BLaER1 treated with 17β-estradiol and CSF1 and Interleukin-3, amounts not matched to agents 10 nM and 100 nM (cell line): ENCODE data around the gene SRA1.
"Not testable (repeated sequence)": the region's sequence is repeated elsewhere in the genome, so short reads cannot be mapped to it uniquely, and the experiment has no call there.

Experiments
- H3K27ac ChIP-seq, 11 experiments: shearing (Covaris generic); formaldehyde crosslinking; 2 replicates each; pipeline ENCODE4 v1.8.1; 2022
- H3K27me3 ChIP-seq, 11 experiments: shearing (Covaris generic); formaldehyde crosslinking; 2 replicates each; pipeline ENCODE4 v1.8.1; 2022
- H3K36me3 ChIP-seq, 11 experiments: shearing (Covaris generic); formaldehyde crosslinking; 2 replicates each; pipeline ENCODE4 v1.8.1; 2022
- H3K4me1 ChIP-seq, 10 experiments: shearing (Covaris generic); formaldehyde crosslinking; 2 replicates each; pipeline ENCODE4 v1.8.1; 2022
- H3K4me2 ChIP-seq, 11 experiments: shearing (Covaris generic); formaldehyde crosslinking; 2 replicates each; pipeline ENCODE4 v1.8.1; 2022
- H3K4me3 ChIP-seq, 10 experiments: shearing (Covaris generic); formaldehyde crosslinking; 2 replicates each; pipeline ENCODE4 v1.8.1; 2022
- H3K9ac ChIP-seq, 11 experiments: shearing (Covaris generic); formaldehyde crosslinking; 2 replicates each; pipeline ENCODE4 v1.8.1; 2022
- H3K9me3 ChIP-seq, 11 experiments: shearing (Covaris generic); formaldehyde crosslinking; replicated peaks in 1 of 11; 2 replicates each; pipeline ENCODE4 v1.8.1; 2022
- H4K20me1 ChIP-seq, 11 experiments: shearing (Covaris generic); formaldehyde crosslinking; 2 replicates each; pipeline ENCODE4 v1.8.1; 2022
- Cebpa-rat ChIP-seq, 11 experiments: shearing (Covaris generic); IDR thresholded peaks; 2 replicates each; pipeline ENCODE4 v1.8.1; 2022

The SRA1 gene

GRCh38 chr5:140557136-140557805, at the start of gene SRA1:
TSS of gene SRA1 (minus strand) at chr5:140557473. CDS start at chr5:140557452, 21 bp downstream.
- peak within 1 kb of the TSS; percentile 89 to 97 (median 93) for H3K27ac ChIP-seq
- peak within 1 kb of the TSS; percentile 90 to 98 (median 95) for H3K9ac ChIP-seq
- H3K4me2 ChIP-seq = peak within 1 kb of the TSS; percentile 75 to 98 (median 93)
- peaks cover 0 to 44% (median 6%) of the 10 kb centered on the region in 11 experiments; a peak in 9 of 22 replicates for H4K20me1 ChIP-seq
- H3K27me3 ChIP-seq = peaks cover 0 to 3% (median under 1%) of the 10 kb centered on the region in 11 experiments; a peak in 7 of 22 replicates
- H3K9me3 ChIP-seq = no peaks in the 10 kb centered on the region
- peaks cover 16 to 89% (median 31%) of the 10 kb centered on the region in 11 experiments; a peak in 21 of 22 replicates for H3K36me3 ChIP-seq
- H3K4me3 ChIP-seq = peak within 1 kb of the TSS; percentile 73 to 93 (median 88)
- no peak for TF ChIP-seq Cebpa-rat (IDR thresholded peaks at IDR 0.05)
- peaks cover 23 to 87% (median 48%) of the 10 kb centered on the region in 10 experiments for H3K4me1 ChIP-seq

DNA sequence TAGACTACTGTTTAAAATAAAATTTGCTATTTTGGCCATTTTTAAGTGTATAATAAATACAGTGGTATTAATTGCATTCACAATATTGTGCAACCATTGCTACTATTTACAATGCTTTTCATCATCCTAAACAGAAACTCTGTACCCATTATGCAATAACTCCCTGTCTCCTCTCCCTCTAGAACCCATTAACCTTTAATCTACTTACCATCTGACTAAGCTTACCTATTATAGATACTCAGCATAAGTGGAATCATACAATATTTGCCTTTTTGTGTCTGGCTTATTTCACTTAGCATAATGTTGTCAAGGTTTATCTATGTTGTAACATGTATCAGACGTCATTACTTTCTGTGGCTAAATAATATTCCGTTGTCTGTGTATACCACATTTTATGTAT, 49.8 kb upstream of the SRA1 start:
- H3K27ac ChIP-seq = peak overlapping the region in 10 of 11 experiments; percentile 93 to 100 (median 96); a peak in 16 of 22 replicates
- H3K27me3 ChIP-seq = no peaks in the 10 kb centered on the region
- peaks cover 0 to 21% (median 0%) of the 10 kb centered on the region in 11 experiments; a peak in 4 of 22 replicates for H3K36me3 ChIP-seq
- peak in 2 of 11 experiments; percentile 46 to 55; a peak in 2 of 22 replicates for TF ChIP-seq Cebpa-rat (IDR thresholded peaks at IDR 0.05)
- H3K4me3 ChIP-seq = no peak overlapping the region
- H3K4me2 ChIP-seq = peak overlapping the region in 4 of 11 experiments; percentile 24 to 91 (median 87); a peak in 4 of 22 replicates
- no peaks in the 10 kb centered on the region for H4K20me1 ChIP-seq
- H3K9me3 ChIP-seq = peaks cover 0 to 53% (median 5%) of the 10 kb centered on the region in 11 experiments; a peak in 12 of 22 replicates
- H3K4me1 ChIP-seq = peaks cover 32 to 96% (median 64%) of the 10 kb centered on the region in 10 experiments
- no peak overlapping the region for H3K9ac ChIP-seq

- Histone ChIP-seq H3K4me3 (no peak overlapping the region), H3K4me1 (peaks cover 21 to 98% (median 55%) of the 10 kb centered on the region in 10 experiments), H3K4me2 (peak overlapping the region in 3 of 11 experiments; percentile 15 to 98 (median 92); a peak in 5 of 22 replicates), H3K9ac (no peak overlapping the region; a peak in 1 of 22 replicates), H3K27me3 (no peaks in the 10 kb centered on the region), H3K36me3 (peaks cover 0 to 33% (median 0%) of the 10 kb centered on the region in 11 experiments; a peak in 7 of 22 replicates), H4K20me1 (no peaks in the 10 kb centered on the region), H3K27ac (peak overlapping the region in 9 of 11 experiments; percentile 23 to 100 (median 97); a peak in 15 of 22 replicates), H3K9me3 (peaks cover 0 to 64% (median 8%) of the 10 kb centered on the region in 11 experiments; a peak in 12 of 22 replicates)
- no peak for TF ChIP-seq Cebpa-rat (IDR thresholded peaks at IDR 0.05)
Measured at GRCh38 chr5:140605879-140606278, 48.6 kb upstream of the SRA1 start.

- peak overlapping the region in 2 of 11 experiments; percentile 79 to 88; a peak in 2 of 22 replicates for H3K9ac ChIP-seq
- no peaks in the 10 kb centered on the region for H3K27me3 ChIP-seq
- H4K20me1 ChIP-seq = no peaks in the 10 kb centered on the region
- peaks cover 2 to 98% (median 33%) of the 10 kb centered on the region in 10 experiments for H3K4me1 ChIP-seq
- peak overlapping the region in 7 of 11 experiments; percentile 45 to 99 (median 79); a peak in 13 of 22 replicates for H3K27ac ChIP-seq
- peaks cover 0 to 79% (median 8%) of the 10 kb centered on the region in 11 experiments; a peak in 11 of 22 replicates for H3K9me3 ChIP-seq
- no peak for TF ChIP-seq Cebpa-rat (IDR thresholded peaks at IDR 0.05)
- H3K4me2 ChIP-seq = peak overlapping the region in 3 of 11 experiments; percentile 58 to 98 (median 92); a peak in 5 of 22 replicates
- H3K36me3 ChIP-seq = peaks cover 0 to 49% (median 0%) of the 10 kb centered on the region in 11 experiments; a peak in 7 of 22 replicates
- no peak overlapping the region for H3K4me3 ChIP-seq
Measured at GRCh38 chr5:140603734-140604133, 46.5 kb upstream of the SRA1 start.

- H3K27me3 ChIP-seq, H4K20me1 ChIP-seq, H3K4me3 ChIP-seq: not testable (repeated sequence)
- peaks cover 0 to 98% (median 29%) of the 10 kb centered on the region in 10 experiments; a peak in 16 of 20 replicates for H3K4me1 ChIP-seq
- peaks cover 0 to 82% (median 8%) of the 10 kb centered on the region in 11 experiments; a peak in 11 of 22 replicates for H3K9me3 ChIP-seq
- H3K9ac ChIP-seq = peak overlapping the region in 4 of 11 experiments; percentile 29 to 88 (median 68); a peak in 7 of 22 replicates
- peak overlapping the region in 9 of 11 experiments; percentile 17 to 99 (median 73); a peak in 13 of 22 replicates for H3K27ac ChIP-seq
- H3K4me2 ChIP-seq = peak overlapping the region in 7 of 11 experiments; percentile 5 to 98 (median 58); a peak in 11 of 22 replicates
- H3K36me3 ChIP-seq = peaks cover 0 to 52% (median 0%) of the 10 kb centered on the region in 11 experiments; a peak in 7 of 22 replicates
Measured at GRCh38 chr5:140603446-140603698, 46.1 kb upstream of the SRA1 start.

GRCh38 chr5:140602147-140602546, 44.9 kb upstream of the SRA1 start:
- Histone ChIP-seq H3K9ac (peak overlapping the region in 4 of 11 experiments; percentile 52 to 88 (median 72); a peak in 8 of 22 replicates), H3K27ac (peak overlapping the region in 9 of 11 experiments; percentile 33 to 99 (median 73); a peak in 17 of 22 replicates), H3K4me1 (peaks cover 0 to 98% (median 19%) of the 10 kb centered on the region in 10 experiments; a peak in 12 of 20 replicates), H3K4me2 (peak overlapping the region in 6 of 11 experiments; percentile 49 to 98 (median 60); a peak in 10 of 22 replicates), H3K9me3 (peaks cover 0 to 71% (median 3%) of the 10 kb centered on the region in 11 experiments; a peak in 9 of 22 replicates), H4K20me1 (no peaks in the 10 kb centered on the region), H3K4me3 (no peak overlapping the region), H3K36me3 (peaks cover 0 to 49% (median 0%) of the 10 kb centered on the region in 11 experiments; a peak in 7 of 22 replicates), H3K27me3 (no peaks in the 10 kb centered on the region)
- no peak for TF ChIP-seq Cebpa-rat (IDR thresholded peaks at IDR 0.05)

- peak overlapping the region in 3 of 11 experiments; percentile 33 to 98 (median 92); a peak in 5 of 22 replicates for H3K4me2 ChIP-seq
- peak overlapping the region in 2 of 11 experiments; percentile 45 to 88; a peak in 3 of 22 replicates for H3K9ac ChIP-seq
- no peak for TF ChIP-seq Cebpa-rat (IDR thresholded peaks at IDR 0.05)
Measured at GRCh38 chr5:140600096-140600495, 42.8 kb upstream of the SRA1 start.

GRCh38 chr5:140598836-140599235, 41.6 kb upstream of the SRA1 start:
- peaks cover 0 to 39% (median 0%) of the 10 kb centered on the region in 11 experiments; a peak in 6 of 22 replicates for H3K36me3 ChIP-seq
- H3K27me3 ChIP-seq = no peaks in the 10 kb centered on the region
- no peaks in the 10 kb centered on the region for H4K20me1 ChIP-seq
- no peak for TF ChIP-seq Cebpa-rat (IDR thresholded peaks at IDR 0.05)
- H3K4me2 ChIP-seq = peak overlapping the region in 3 of 11 experiments; percentile 90 to 98 (median 92); a peak in 6 of 22 replicates
- H3K27ac ChIP-seq = peak overlapping the region in 5 of 11 experiments; percentile 30 to 99 (median 91); a peak in 9 of 22 replicates
- H3K9ac ChIP-seq = peak overlapping the region in 2 of 11 experiments; percentile 93 to 96; a peak in 4 of 22 replicates
- peaks cover 0 to 100% (median 43%) of the 10 kb centered on the region in 10 experiments; a peak in 14 of 20 replicates for H3K4me1 ChIP-seq
- peak overlapping the region in 3 of 10 experiments; percentile 56 to 69 (median 61); a peak in 6 of 20 replicates for H3K4me3 ChIP-seq
- peaks cover 0 to 47% (median 3%) of the 10 kb centered on the region in 11 experiments; a peak in 9 of 22 replicates for H3K9me3 ChIP-seq

More at GRCh38 chr5:140600096-140600495, 42.8 kb upstream of the SRA1 start:
- peaks cover 0 to 53% (median 3%) of the 10 kb centered on the region in 11 experiments; a peak in 9 of 22 replicates for H3K9me3 ChIP-seq
- peaks cover 0 to 100% (median 34%) of the 10 kb centered on the region in 10 experiments; a peak in 14 of 20 replicates for H3K4me1 ChIP-seq
- no peaks in the 10 kb centered on the region for H3K27me3 ChIP-seq
- H3K4me3 ChIP-seq = peak overlapping the region in 2 of 10 experiments; percentile 61 to 69; a peak in 3 of 20 replicates
- H4K20me1 ChIP-seq = no peaks in the 10 kb centered on the region
- peaks cover 0 to 39% (median 0%) of the 10 kb centered on the region in 11 experiments; a peak in 6 of 22 replicates for H3K36me3 ChIP-seq
- peak overlapping the region in 4 of 11 experiments; percentile 9 to 99 (median 92); a peak in 6 of 22 replicates for H3K27ac ChIP-seq
